ENCODE data around the gene PHF24. TPM values are rescaled to one million over a fixed set of nuclear protein-coding genes. Genes with fewer than 3 reads are reported as not detected.

The PHF24 gene
- total RNA-seq, 4 donors from 2014 or later = 0.26 to 4.2 (median 1.2) TPM

DNA sequence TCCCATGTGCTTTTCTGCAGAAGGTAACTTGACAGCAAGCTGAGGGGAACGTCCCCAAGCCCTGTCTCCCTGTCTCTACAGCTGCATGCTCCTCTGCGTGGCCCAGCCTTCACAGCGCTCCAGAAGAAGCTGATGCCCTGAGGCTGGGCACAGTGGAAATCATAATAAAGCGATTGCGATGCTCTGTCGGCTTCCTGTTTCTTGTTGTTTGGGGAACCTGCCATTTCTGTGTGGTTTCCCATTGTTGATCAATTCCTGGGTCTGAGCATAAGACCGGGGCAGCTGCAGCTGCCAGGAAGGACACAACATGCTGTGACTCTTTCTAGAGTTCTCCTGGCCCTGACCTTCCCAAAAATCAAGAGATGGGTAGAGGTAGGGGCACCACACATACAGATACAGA lies 24.3 kb downstream of the PHF24 start:
- H3K36me3 ChIP-seq = no peaks in the 10 kb centered on the region
- TF ChIP-seq POLR2A (IDR thresholded peaks at IDR 0.05) (no peak), EP300 (IDR thresholded peaks at IDR 0.05) (no peak), POLR2AphosphoS5 (IDR thresholded peaks at IDR 0.05) (no peak)
- TF ChIP-seq, protein P1, sequence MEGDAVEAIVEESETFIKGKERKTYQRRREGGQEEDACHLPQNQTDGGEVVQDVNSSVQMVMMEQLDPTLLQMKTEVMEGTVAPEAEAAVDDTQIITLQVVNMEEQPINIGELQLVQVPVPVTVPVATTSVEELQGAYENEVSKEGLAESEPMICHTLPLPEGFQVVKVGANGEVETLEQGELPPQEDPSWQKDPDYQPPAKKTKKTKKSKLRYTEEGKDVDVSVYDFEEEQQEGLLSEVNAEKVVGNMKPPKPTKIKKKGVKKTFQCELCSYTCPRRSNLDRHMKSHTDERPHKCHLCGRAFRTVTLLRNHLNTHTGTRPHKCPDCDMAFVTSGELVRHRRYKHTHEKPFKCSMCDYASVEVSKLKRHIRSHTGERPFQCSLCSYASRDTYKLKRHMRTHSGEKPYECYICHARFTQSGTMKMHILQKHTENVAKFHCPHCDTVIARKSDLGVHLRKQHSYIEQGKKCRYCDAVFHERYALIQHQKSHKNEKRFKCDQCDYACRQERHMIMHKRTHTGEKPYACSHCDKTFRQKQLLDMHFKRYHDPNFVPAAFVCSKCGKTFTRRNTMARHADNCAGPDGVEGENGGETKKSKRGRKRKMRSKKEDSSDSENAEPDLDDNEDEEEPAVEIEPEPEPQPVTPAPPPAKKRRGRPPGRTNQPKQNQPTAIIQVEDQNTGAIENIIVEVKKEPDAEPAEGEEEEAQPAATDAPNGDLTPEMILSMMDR (IDR thresholded peaks at IDR 0.05) = no peak
- no peak overlapping the region for H3K4me3 ChIP-seq
- H3K4me1 ChIP-seq = peaks cover 8% of the 10 kb centered on the region
- DNase-seq (ENCODE audit: low spot score in 2 of 2) = no peak
- no peaks in the 10 kb centered on the region for H3K27me3 ChIP-seq
- no peak overlapping the region for H3K27ac ChIP-seq
- WGBS = 50% methylated on average over 7 of the region's 7 CpGs
- no peaks in the 10 kb centered on the region for H3K9me3 ChIP-seq

DNA sequence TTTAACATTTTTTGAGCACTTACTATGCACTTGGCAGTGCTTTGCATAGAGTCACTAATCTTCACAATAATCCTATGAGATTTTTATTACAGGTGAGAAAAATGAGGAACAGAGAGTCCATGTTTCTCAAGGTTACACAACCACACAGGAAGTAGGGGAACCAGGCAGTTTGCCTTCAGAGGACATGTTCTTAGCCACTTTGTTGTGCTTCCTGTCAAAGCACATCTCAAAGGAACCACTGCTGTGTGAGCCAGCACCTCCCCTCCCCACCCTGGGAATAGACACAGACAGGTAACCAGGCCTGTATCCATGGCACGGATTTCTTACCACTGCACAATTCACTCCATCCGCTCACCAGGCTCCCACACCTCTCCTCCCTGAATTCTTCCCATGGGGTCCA lies 25.1 kb downstream of the PHF24 start:
- TF ChIP-seq EP300 (IDR thresholded peaks at IDR 0.05) (no peak), POLR2A (IDR thresholded peaks at IDR 0.05) (no peak), POLR2AphosphoS5 (IDR thresholded peaks at IDR 0.05) (no peak)
- TF ChIP-seq, protein P1 (IDR thresholded peaks at IDR 0.05) = no peak
- no peaks in the 10 kb centered on the region for H3K36me3 ChIP-seq
- H3K4me1 ChIP-seq = peaks cover 13% of the 10 kb centered on the region
- 88% methylated on average over 2 of the region's 2 CpGs for WGBS
- H3K4me3 ChIP-seq = no peak overlapping the region
- H3K9me3 ChIP-seq = no peaks in the 10 kb centered on the region
- H3K27me3 ChIP-seq = no peaks in the 10 kb centered on the region
- no peak for DNase-seq (ENCODE audit: low spot score in 2 of 2)
- H3K27ac ChIP-seq = no peak overlapping the region

DNA sequence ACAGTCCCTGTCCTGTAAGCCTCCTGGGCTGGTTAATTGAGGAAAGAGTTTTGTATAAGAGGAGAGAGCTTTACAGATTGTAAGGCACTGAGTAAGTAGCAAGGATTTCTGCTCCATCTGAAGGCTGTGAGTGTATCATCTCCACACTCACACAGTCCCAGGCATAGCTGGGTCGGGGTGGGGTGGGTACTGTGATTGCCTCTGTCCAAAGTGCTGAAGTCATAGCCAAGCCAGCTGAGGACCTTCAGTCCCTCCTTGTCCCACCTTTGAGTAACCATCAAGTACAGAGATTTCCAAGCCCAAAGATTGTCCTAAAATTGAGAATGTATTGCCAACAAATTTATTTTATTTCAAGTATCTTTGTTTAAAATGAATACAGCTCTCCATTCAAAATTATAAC lies 26.0 kb downstream of the PHF24 start:
- H3K36me3 ChIP-seq = no peaks in the 10 kb centered on the region
- WGBS = 0% methylated on average over 1 of the region's 1 CpG
- H3K27me3 ChIP-seq = no peaks in the 10 kb centered on the region
- DNase-seq (ENCODE audit: low spot score in 2 of 2) = no peak
- H3K27ac ChIP-seq = no peak overlapping the region
- no peaks in the 10 kb centered on the region for H3K9me3 ChIP-seq
- H3K4me1 ChIP-seq = peaks cover 21% of the 10 kb centered on the region
- no peak for TF ChIP-seq EP300 (IDR thresholded peaks at IDR 0.05)
- no peak overlapping the region for H3K4me3 ChIP-seq

DNA sequence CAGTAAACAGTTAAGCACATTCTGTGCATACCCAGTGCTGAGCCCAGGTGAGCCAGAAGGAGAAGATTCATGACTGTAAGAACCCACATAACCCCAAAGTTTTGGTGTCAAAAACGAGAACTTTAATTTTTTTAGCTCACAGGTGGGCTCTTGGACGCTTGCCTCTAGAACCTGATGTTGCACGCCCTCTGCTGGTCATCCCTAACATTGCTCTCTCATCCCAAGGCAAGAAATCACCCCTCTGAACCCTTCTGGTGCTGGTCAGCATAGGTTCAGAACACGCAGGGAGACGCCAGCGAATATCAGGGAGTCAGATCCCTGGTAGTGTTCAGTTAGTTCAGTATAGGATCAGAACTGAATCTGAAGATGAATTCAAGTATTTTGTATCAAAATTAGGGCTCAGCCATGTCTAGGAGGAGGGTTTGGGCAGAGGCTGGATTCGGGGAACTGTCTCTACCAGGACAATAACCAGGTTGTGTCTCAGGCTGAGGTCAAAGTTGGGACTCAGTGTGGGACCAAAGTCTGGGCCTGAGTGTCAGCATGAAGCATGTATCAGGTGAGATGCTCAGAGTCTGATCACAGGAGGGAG lies 27.3 kb downstream of the PHF24 start:
- no peaks in the 10 kb centered on the region for H3K27me3 ChIP-seq
- H3K36me3 ChIP-seq = no peaks in the 10 kb centered on the region
- TF ChIP-seq, protein P1 (IDR thresholded peaks at IDR 0.05) = peak; percentile 34 to 67
- no peak for TF ChIP-seq POLR2AphosphoS5 (IDR thresholded peaks at IDR 0.05)
- TF ChIP-seq POLR2A (IDR thresholded peaks at IDR 0.05) = no peak
- TF ChIP-seq EP300 (IDR thresholded peaks at IDR 0.05) = no peak
- H3K4me3 ChIP-seq = no peak overlapping the region
- no peak overlapping the region for H3K27ac ChIP-seq
- no peak for DNase-seq (ENCODE audit: low spot score in 2 of 2)
- 22% methylated on average over 4 of the region's 7 CpGs for WGBS
- H3K9me3 ChIP-seq = no peaks in the 10 kb centered on the region
- peaks cover 30% of the 10 kb centered on the region for H3K4me1 ChIP-seq

DNA sequence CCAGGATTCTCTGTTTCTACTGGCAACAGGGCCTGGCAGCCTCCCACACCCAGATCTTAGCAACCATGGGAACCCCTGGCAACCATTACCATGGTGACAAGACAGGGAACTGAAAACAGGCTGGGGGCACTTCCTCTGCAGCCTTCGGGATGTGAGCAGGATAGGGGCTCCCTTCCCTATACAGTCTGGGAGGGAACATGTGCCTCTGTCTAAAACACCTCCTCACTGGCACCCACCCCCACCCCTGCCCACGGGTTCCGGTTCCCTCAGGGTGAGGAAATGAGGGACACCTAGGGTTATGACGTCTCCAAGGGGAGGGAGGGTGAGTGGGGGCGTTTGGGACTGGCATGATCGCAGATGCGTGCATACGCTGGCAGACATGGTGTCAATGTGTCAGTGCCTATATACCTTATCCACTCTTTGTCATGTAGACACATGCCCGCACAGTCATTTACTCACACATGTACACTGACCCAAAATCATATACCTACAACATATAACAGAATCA lies 28.5 kb downstream of the PHF24 start:
- Histone ChIP-seq H3K4me1 (peaks cover 41% of the 10 kb centered on the region), H3K27ac (no peak overlapping the region), H3K36me3 (no peaks in the 10 kb centered on the region), H3K4me3 (no peak overlapping the region), H3K9me3 (no peaks in the 10 kb centered on the region), H3K27me3 (no peaks in the 10 kb centered on the region)
- DNase-seq (ENCODE audit: low spot score in 2 of 2) = no peak
- TF ChIP-seq POLR2A (IDR thresholded peaks at IDR 0.05) = no peak
- no peak for TF ChIP-seq POLR2AphosphoS5 (IDR thresholded peaks at IDR 0.05)
- TF ChIP-seq, protein P1 (IDR thresholded peaks at IDR 0.05) = no peak
- TF ChIP-seq EP300 (IDR thresholded peaks at IDR 0.05) = no peak
- WGBS = 36% methylated on average over 9 of the region's 9 CpGs
